ENCODE results near the gene TOR4A.
"Not testable (repeated sequence)": the region's sequence is repeated elsewhere in the genome, so short reads cannot be mapped to it uniquely, and the experiment has no call there.

Gene TOR4A

DNA sequence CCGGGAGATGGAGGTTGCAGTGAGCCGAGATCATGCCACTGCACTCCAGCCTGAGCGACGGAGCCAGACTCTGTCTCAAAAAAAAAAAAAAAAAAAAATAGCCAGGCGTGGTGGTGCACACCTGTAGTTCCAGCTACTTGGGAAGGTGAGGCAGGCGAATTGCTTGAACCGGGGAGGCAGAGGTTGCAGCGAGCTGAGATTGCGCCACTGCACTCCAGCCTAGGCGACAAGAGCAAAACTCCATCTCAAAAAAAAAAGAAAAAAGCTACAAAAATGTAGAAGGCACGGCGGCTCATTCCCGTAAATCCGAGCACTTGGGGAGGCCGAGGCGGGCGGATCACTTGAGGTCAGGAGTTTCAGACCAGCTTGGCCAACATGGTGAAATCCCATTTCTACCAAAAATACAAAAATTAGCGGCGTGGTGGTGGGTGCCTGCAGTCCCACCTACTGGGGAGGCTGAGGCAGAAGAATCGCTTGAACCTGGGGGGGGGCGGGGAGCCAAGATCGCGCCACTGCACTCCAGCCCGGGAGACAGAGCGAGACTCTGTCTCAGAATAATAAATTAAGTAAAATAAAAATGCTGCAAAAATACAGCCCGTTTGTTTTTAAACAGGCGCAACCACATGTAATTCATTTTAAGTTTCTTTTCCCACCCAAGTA, 37.9 kb upstream of the TOR4A start:
- DNase-seq = not testable (repeated sequence)

DNA sequence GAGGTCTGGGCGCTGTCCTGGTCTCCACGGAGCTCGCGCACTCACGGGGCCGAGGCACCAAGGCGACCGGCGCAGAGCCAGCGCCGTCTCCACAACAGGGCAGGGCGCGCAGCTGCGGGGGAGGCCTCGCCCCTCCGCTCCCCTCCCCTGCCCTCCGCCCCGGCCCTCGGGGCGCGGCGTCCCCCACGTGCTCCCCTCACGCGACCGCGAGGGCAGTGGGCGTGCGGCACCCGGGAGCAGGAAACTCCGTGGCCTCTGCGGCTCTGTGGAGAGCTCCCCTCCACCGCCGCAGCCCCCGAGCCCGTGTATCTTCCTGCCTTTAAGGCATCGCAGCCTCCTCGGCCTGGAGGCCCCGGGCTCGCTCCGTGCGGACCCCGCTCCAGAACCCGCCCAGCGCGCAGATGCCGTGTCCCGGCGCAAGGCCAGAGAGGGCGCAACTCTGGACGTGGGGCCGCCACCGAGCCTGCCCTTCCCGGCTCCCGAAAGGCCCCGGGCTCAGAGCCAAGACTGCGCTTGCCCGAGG, 37.1 kb upstream of the TOR4A start:
- DNase-seq = peak; percentile 85

DNA sequence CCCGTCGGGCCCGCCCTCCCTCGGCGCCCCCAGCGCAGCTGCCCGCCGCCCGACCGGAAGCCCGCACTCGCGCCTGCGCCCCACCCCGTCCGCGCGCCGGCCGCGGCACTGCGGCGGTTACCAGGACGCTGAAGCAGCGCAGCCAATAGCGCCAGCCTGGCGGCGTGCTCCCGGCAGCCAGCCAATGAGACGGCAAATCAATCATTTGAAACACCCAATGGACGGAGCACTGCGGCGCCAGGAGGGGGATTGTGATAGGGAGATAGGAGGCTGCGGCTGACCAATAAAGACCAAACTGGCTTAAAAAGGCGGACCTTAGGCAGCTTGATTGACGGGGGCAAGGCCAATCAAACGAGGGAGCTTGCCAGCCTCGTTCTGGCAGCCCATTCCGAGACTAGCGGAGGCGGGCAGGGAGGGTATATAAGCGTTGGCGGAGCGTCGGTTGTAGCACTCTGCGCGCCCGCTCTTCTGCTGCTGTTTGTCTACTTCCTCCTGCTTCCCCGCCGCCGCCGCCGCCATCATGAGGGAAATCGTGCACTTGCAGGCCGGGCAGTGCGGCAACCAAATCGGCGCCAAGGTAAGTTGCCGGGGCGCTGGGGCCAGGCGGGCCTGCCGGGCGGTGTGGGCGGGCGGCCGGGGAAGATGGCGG, 36.6 kb upstream of the TOR4A start, which contains the start of gene TUBB4B:
TSS of gene TUBB4B (plus strand) at position 447 of the 649 bp plus-strand sequence. CDS start at position 521, 74 bp downstream.
- DNase-seq = peak; percentile 100

DNA sequence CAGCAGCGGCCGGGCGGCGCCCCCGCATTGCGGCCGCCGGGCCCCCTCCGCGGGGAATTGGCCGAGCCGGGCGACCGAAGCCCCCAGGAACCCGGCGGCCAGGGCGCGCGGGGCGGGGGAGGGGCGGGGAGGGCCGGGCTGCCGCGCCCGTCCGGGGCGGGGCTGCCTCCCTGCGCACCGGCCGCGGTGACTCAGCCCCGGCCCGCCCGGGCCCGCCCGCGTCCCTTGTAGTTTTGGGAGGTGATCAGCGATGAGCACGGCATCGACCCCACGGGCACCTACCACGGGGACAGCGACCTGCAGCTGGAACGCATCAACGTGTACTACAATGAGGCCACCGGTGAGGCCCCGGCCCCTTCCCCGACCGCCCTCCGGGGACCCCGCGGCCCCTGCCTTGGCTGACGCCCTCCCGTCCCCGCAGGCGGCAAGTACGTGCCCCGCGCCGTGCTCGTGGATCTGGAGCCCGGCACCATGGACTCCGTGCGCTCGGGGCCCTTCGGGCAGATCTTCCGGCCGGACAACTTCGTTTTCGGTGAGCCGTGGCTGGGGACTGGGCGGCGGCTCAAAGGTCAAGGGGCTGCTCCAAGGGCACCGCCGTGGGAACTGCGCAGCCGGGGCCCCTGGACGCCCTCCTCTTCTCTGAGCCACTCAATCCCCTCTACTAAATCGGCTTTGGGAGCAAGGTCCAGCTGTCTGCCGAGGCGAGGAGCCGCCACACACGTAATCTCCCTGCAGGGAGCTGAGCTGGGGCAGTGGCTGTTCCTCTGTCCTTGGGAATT, 35.8 kb upstream of the TOR4A start:
- DNase-seq = no peak

DNA sequence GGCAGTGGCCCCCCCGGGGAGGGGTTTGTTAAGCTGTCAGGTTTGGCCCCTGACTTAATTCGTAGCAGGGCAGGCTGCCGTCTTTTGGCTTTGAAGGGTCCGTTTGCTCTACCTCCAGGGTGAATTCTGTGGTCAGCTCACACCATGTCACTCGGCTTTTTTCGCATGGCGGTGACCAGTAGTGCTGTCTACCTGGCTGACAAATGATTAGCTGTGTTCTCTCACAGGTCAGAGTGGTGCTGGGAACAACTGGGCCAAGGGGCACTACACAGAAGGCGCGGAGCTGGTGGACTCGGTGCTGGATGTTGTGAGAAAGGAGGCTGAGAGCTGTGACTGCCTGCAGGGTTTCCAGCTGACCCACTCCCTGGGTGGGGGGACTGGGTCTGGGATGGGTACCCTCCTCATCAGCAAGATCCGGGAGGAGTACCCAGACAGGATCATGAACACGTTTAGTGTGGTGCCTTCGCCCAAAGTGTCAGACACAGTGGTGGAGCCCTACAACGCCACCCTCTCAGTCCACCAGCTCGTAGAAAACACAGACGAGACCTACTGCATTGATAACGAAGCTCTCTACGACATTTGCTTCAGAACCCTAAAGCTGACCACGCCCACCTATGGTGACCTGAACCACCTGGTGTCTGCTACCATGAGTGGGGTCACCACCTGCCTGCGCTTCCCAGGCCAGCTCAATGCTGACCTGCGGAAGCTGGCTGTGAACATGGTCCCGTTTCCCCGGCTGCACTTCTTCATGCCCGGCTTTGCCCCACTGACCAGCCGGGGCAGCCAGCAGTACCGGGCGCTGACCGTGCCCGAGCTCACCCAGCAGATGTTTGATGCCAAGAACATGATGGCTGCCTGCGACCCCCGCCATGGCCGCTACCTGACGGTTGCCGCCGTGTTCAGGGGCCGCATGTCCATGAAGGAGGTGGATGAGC, 35.0 kb upstream of the TOR4A start:
- no peak for DNase-seq

DNA sequence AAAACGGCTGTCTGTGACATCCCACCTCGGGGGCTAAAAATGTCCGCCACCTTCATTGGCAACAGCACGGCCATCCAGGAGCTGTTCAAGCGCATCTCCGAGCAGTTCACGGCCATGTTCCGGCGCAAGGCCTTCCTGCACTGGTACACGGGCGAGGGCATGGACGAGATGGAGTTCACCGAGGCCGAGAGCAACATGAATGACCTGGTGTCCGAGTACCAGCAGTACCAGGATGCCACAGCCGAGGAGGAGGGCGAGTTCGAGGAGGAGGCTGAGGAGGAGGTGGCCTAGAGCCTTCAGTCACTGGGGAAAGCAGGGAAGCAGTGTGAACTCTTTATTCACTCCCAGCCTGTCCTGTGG, 34.3 kb upstream of the TOR4A start:
- DNase-seq = not testable (repeated sequence)

DNA sequence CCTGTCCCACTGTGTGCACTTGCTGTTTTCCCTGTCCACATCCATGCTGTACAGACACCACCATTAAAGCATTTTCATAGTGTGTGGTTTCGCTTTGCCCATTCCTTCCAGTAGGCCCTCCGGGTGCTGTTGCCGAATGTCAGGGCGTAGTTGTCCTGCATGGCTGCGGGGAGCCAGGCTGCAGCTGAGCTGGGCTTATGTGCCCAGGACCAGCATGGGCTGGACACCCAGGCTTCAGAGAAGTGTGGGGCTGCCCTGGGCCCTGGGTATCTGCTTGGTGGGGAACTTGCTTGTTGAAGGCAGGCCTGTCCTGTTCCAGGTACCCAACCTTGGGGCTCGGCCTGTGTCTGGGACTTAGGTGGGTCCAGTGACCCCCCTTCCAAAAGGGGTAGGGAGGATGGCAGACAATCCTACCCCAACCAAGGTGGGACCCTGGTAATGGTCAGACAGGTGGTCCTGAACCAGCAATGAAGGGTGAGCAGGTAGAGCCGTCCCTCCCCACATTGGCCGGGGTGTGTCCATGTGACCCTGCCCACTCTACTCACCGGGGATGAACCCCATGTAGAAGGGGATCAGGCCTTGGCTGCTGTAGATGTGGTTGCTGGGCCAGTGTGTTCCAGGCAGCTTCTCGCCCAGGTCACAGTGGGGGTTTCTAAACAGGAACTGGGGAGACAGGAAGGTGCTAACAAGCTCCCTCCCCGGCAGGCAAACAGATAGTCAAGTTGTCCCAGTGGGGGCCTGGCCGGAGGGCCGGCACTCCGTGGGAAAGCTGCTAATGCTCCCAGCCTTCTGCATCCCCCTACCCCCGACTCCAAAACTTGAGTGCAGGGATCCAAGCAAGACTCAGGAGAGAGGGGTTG, 33.7 kb upstream of the TOR4A start:
- no peak for DNase-seq

DNA sequence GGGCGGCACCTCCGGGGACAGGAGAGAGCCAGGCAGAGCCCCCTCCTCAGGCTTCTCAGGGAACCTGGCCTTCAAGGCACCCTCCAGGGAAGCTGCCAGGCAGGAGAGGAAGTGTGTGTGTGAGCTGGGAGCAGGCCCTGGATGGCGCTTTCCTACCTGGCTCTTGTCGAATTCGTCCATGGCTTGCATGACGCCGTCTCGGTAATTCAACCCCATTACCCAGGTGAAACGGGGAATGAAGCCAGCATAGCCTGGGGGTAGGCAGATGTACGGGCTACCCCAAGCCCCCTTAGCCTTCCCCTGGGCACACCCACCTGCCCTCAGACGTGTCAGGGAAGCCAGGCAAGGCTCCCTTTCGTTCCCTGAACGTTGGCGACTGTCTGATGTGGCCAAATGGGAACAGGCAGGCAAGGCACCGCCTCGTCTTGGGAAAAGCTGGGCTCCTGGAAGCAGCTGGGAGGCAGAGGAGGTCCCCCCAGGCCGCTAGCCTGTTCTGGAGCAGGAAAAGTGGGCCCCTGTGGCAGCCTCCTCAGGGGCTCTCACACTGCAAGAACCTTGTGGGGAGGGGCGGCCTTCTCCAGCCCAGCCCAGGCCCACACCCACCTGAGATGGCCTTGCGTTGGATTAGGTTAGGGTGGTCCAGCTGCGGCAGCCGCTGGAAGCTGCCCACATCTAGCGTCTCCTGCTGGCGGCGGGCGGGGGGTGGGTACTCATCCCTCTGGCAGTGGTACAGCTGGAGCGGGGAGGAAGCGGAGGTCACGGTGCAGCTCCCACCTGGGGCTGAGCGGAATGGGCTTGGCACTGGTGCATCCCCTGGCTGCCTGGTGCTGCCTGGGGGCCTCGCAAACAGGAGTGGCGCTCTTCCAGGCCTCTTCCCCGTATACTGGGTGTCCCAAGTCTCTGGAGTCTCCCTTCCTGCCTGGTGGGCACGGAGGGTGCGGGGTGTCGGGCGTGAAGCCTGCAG, 32.8 kb upstream of the TOR4A start:
- no peak for DNase-seq

DNA sequence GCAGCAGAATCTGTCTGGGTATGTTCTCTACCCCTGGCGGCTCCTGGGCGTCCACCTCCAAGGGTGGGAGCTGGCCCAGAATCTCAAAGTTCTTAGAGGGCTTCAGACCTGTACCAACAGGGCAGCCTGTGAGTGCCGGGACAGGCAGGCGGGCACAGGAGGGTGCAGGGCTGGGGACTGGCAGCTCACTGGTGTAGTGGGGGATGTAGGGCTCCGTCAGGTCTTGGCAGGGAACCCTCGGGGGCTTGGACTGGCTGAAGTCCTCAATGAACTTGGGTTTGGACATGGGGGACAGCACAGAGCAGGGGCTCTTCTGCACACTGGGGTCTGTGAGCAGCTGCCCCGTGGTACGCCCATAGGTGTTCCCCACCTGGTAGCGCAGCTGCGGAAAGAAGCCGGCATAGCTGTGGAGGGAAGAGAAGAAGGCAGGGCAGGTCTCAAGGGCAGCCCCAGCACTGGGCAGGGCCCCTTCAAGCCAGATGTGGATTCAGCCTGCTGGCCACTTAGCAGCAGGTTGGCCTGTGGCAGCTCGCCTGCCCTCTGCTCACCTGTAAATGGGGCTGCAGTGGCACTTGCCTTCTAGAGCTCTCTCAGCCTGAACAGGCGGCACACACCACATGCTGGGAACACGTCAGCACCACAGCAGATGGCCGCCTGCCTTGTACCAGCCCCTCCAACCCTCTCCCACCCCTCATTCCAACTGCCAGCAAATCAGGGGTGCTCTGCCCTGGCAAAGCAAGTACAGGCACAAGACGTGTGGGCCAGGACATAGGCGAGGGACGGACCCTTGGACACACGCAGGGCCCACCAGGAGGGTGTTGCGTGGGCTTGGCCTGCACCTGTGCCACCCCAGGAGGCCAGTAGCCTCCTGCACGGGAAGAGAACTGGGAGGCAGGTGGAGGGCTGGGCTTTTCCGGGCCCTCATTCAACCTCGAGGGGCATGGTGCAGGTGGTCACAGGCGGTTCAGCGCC, 31.8 kb upstream of the TOR4A start:
- no peak for DNase-seq

DNA sequence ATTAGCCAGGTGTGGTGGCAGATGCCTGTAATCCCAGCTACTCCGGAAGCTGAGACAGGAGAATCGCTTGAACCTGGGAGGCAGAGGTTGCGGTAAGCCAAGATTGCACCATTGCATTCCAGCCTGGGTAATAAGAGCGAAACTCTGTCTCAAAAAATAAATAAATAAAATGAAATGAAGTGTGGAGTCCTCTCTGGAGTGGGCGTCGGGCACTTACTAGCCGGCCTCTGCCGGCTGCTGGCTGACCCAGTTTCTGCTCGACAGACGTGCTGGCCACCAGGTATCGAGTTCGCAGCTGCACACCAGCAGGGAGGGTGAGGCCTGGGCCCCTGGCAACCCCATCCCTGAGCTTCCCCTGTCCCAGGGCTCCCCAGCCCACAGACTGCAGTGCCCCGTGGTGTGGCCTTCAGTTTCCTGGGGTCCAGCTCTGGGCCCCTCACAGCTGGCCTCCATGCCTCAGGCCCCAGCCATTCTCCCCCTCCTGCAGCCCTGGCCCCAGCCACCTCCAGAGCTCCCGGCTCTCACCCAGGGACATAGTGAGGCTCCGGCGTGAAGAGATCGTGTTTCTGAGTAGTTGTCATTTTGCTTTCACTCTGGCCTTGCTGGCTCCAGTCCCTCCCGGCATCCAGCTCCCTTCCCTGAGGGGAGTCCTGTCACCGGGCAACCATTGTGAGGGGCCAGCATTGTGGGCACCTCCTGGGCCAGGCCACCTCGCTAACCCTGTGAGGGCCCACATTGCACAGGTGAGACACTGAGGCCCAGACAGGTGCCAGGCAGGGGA, 30.2 kb upstream of the TOR4A start:
- DNase-seq = no peak

DNA sequence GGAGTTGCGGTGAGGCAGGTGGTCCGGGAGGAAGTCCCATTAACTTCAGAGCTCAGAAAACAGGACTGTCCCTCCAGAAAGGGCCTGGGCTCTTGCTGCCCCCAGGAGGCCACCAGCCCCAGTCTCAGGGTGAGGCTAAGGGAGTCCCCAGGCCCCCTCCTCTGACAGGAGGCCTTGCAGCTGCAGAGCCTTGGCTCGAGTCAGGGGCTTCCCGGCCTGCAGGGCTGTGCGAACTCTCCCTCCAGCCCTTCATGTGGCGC, 29.7 kb upstream of the TOR4A start:
- DNase-seq = no peak

DNA sequence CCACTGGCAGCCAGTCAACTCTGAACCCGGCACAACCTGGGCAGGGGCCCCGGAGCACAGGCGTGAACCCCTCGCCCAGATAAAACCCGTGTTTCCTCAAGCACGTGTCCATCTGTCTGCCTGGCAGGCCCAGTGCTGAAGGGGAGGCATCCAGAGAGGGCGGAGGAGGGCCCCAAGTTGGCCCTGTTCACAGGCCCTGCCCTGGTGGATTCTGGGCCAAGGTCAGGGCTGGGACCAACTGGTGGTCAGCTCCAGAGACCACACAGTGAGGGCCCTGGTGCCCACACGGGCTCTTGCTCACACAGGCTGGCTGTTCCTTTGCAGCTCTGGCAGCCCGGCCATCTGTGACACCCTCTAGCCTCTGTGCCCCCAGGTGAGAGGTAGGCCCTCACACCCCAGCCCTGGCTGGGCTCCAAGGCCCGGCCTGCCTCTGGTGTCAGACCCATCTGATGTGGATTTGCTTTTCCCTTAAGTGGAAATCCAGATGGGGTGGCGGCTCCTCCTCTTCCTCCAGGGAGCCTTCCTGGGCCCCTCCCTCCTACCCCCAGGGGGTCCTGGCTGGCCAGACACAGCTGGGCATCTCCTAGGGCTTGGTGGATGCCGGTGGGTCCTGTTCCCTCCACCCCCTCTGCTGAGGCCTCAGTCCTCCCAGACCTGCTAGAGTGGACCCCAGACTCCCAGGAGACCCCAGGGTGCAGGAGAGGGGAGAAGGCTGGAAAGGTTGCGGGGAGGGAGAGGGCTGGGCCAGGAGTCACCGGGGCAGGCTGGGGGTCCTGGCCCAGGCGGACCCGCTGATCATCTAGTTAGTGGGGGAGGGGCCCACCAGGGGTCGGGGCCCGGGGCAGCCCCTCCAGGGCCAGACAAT, 27.0 kb upstream of the TOR4A start:
- DNase-seq = no peak

DNA sequence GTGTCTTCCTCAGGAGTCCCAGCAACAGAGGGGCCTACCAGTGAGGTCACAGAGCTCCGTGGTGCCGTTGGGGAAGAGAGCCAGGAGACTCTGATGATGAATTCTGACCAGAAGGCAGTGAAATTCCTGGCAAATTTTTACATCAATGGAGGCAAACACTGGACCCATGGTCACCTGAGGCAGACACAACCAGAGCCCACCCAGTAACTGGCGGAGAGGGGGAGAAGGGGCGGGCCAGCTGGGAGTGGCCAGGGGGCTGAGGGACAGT, 26.4 kb upstream of the TOR4A start, which contains the start of gene STPG3:
TSS of gene STPG3 (plus strand) at position 93 of the 268 bp plus-strand sequence. CDS start at position 94, 1 bp downstream.
- no peak for DNase-seq

DNA sequence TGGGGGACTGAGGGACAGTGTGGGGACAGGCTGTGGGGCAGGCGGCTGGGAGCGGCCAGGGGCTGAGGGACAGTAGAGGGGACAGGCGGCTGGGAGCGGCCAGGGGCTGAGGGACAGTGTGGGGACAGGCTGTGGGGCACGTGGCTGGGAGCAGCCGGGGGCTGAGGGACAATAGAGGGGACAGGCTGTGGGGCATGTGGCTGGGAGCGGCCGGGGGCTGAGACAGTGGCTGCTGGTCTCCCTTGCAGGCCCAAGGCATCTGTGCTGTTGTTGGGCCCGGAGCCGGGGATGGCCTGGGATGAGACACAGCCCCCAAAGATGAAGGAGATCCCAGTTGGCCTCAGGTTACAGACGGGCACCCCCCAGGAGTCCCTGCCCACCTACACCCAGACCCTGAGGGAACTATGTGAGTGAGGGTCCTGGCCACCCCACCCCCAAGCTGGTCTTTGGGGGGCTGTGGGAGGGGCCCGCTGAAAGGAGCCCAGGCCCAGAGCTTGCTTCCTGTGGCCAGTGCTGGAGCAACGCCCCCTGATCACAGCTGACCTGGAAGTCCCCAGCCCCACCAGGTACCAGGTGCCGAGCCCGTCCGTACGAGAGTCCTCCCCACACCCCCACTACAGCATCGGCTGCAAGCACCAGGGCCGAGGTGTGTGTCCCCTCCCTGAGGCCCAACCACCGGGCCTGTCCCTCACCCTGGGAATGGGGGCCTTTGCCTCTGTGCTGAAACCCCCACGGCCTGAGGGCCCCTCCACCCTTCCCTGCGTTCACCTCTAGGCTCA, 25.8 kb upstream of the TOR4A start:
- no peak for DNase-seq

DNA sequence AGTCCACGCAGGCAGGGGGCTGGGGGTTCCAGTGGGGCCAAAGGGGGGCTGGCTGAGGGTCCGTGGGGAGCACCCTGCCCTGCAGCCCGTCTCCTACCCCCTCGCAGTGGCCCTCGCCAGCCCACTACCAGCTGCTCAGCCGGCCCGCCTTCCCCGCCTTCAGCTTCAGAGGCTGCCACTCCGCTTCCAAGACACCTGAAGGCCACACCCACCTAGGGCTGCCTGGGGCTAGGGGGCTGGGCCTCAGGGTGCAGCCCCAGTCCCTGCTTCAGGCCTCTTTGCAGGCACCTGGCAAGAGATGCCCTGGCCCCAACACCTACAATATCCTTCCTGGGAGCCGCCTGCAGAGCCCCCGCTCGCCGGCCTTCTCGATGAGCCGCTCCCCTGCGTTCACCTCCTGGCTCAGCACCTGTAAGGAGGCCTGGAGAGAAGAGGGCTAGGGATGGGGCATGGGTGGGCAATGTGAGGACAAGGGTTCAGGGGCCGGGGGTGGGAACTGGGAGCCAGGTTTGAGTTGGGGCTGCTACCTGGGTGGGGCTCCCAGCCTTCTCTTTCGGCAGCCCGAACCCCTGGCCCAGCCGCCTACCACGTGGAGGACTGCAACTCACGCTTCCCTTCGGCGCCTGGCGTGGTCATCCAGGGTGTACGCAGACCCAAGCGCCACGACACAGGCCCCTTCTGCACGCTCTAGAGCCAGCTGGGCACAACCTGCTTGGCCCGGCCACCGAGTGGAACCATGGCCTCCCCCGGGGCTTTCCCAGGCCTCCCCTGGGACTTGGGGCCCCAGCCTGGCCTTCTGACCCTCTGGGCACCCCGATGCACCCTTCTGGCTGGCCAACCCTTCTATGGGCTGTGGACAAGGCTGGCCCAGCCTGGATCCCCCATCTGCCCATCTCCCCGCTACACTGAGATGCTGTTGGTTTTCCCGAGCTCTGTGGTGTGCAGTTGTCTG, 24.7 kb upstream of the TOR4A start:
- no peak for DNase-seq
